Measurements from ENCODE around the gene ZNF488. TPM values are rescaled to one million over a fixed set of nuclear protein-coding genes. Genes with fewer than 3 reads are reported as not detected.

The ZNF488 gene
- total RNA-seq, 1 donor from 2014 or later: 4.9 TPM

DNA sequence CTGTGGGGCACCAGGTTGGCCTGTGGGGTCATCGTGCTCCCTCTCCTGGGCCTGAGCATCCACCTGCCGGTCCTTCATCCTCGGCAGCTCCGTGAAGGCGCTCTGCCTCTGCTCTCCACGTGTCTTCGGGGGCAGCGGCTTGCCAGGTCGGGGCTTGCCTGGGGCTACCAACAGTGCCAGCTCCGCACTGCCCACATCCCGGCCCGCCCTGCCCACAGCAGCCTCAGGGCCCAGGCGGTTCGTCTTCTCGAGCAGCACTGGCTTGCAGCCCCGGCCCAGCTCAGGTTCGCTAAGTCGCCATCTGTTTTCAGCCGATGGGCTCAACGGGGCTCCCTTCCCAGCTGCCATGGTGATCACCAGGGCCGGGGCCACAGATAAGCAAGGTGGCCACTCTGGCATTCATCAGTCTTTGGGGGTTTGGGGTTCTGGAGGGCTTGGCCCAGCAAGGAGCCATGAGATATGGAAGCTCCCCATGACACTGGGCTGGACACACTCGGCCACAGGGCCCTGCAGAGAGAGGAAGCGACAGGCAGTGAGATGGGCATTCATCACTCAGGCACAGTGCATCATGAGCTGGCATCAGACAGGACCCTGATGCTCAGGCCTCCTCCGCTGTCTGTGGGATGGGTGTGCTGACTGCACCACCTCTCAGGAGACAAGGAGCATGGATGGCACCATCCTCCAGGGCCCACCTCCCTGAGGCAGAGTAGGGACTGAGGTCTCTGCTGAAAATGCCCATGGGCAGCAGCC lies 15.5 kb downstream of the ZNF488 start:
- Mint-ChIP-seq H3K4me3 (no peak overlapping the region), H3K27ac (no peak overlapping the region), H3K4me1 (ENCODE audit: unreplicated experiment) (peaks cover 7% of the 10 kb centered on the region), H3K9me3 (no peaks in the 10 kb centered on the region), H3K27me3 (peaks cover 3% of the 10 kb centered on the region), H3K36me3 (no peaks in the 10 kb centered on the region)
- peak; percentile 60 for DNase-seq (ENCODE audit: extremely low spot score, unreplicated experiment)
- TF ChIP-seq CTCF (conservative IDR thresholded peaks at IDR 0.05): no peak

GRCh38 chr10:47367646-47368045 lies 16.4 kb downstream of the ZNF488 start:
- DNase-seq (ENCODE audit: extremely low spot score, unreplicated experiment): peak; percentile 45
- peaks cover 7% of the 10 kb centered on the region for H3K4me1 Mint-ChIP-seq (ENCODE audit: unreplicated experiment)
- no peak overlapping the region for H3K27ac Mint-ChIP-seq
- H3K36me3 Mint-ChIP-seq: no peaks in the 10 kb centered on the region
- TF ChIP-seq CTCF (conservative IDR thresholded peaks at IDR 0.05): no peak
- no peak overlapping the region for H3K4me3 Mint-ChIP-seq
- H3K9me3 Mint-ChIP-seq: no peaks in the 10 kb centered on the region
- peaks cover 3% of the 10 kb centered on the region for H3K27me3 Mint-ChIP-seq

DNA sequence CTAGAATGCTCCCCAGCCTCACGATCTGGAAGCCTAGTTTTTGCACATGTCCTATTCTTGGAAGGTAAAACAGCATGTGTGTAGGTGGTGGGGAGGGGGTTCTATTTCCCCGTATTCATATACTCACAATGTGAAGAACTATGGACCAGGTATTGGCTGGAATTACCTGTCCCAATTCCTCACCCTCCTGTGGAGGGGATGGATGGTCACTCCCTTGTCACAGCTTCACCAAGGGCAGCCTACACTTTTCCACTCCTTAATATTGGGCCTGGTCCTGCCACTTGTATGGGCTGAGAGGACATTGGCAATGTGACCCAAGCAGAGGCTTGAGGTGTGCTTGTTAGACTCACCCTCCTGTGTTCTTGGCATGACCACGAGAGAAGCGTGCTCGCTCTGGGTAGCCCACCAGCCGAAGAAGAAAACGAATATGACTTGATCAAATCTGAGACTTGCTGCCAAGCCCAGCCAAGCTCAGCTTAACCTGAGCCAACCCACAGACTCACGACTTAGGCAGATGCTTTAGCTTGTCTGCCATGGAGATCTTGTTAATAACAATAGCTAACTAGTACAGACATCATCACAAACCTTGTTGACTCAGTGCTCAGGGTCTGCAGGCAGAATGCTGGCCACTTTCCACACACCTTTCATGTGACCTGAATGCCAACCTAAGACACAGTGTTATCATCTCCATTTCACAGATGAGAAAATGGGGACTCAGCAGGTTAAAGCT lies 17.2 kb downstream of the ZNF488 start:
- no peak for TF ChIP-seq CTCF (conservative IDR thresholded peaks at IDR 0.05)
- Mint-ChIP-seq H3K4me1 (ENCODE audit: unreplicated experiment) (peaks cover 7% of the 10 kb centered on the region), H3K9me3 (no peaks in the 10 kb centered on the region), H3K36me3 (no peaks in the 10 kb centered on the region), H3K27me3 (peaks cover 3% of the 10 kb centered on the region), H3K4me3 (no peak overlapping the region), H3K27ac (no peak overlapping the region)
- peak; percentile 50 for DNase-seq (ENCODE audit: extremely low spot score, unreplicated experiment)

DNA sequence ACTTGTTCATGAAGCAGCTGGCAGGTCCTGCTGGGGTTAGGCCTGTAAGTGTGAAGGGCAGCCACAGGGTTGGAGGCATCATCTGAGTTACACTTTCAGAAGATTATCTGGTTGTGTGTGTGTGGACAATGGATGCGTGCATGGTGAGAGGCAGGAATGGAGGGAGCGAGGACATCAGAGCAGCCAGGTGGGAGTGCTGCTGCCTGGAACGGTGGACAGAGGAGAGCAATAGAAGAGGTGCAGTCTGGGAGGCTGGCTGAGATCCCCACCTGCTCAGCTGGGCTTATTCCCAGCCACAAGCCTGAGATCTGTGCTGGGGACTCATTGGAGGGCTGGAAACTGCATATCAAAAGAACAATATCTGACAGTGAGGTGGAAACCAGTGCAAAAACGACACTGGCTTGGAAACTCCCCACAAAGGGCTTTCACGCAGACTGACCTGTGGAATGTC lies 17.9 kb downstream of the ZNF488 start:
- no peak overlapping the region for H3K4me3 Mint-ChIP-seq
- DNase-seq (ENCODE audit: extremely low spot score, unreplicated experiment): peak; percentile 32
- H3K27ac Mint-ChIP-seq: no peak overlapping the region
- H3K4me1 Mint-ChIP-seq (ENCODE audit: unreplicated experiment): peaks cover 7% of the 10 kb centered on the region
- no peaks in the 10 kb centered on the region for H3K36me3 Mint-ChIP-seq
- no peak for TF ChIP-seq CTCF (conservative IDR thresholded peaks at IDR 0.05)
- no peaks in the 10 kb centered on the region for H3K9me3 Mint-ChIP-seq
- H3K27me3 Mint-ChIP-seq: peaks cover 3% of the 10 kb centered on the region

GRCh38 chr10:47365431-47366180 lies 18.5 kb downstream of the ZNF488 start:
- Mint-ChIP-seq H3K27me3 (peaks cover 3% of the 10 kb centered on the region), H3K36me3 (no peaks in the 10 kb centered on the region), H3K4me3 (no peak overlapping the region), H3K4me1 (ENCODE audit: unreplicated experiment) (peaks cover 7% of the 10 kb centered on the region), H3K27ac (no peak overlapping the region), H3K9me3 (no peaks in the 10 kb centered on the region)
- no peak for TF ChIP-seq CTCF (conservative IDR thresholded peaks at IDR 0.05)
- peak; percentile 43 for DNase-seq (ENCODE audit: extremely low spot score, unreplicated experiment)

Measured in type B pancreatic cell (in vitro differentiated cells).